ENCODE results near the gene EXOC3L4.
"Not testable (repeated sequence)": the region's sequence is repeated elsewhere in the genome, so short reads cannot be mapped to it uniquely, and the experiment has no call there.

- TF ChIP-seq POLR2A (IDR thresholded peaks at IDR 0.05), result not testable (repeated sequence)
- TF ChIP-seq, protein P1, sequence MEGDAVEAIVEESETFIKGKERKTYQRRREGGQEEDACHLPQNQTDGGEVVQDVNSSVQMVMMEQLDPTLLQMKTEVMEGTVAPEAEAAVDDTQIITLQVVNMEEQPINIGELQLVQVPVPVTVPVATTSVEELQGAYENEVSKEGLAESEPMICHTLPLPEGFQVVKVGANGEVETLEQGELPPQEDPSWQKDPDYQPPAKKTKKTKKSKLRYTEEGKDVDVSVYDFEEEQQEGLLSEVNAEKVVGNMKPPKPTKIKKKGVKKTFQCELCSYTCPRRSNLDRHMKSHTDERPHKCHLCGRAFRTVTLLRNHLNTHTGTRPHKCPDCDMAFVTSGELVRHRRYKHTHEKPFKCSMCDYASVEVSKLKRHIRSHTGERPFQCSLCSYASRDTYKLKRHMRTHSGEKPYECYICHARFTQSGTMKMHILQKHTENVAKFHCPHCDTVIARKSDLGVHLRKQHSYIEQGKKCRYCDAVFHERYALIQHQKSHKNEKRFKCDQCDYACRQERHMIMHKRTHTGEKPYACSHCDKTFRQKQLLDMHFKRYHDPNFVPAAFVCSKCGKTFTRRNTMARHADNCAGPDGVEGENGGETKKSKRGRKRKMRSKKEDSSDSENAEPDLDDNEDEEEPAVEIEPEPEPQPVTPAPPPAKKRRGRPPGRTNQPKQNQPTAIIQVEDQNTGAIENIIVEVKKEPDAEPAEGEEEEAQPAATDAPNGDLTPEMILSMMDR (IDR thresholded peaks at IDR 0.05), result not testable (repeated sequence)
These were observed 25.0 kb downstream of the EXOC3L4 start for GRCh38 chr14:103119527-103119926.

Measured in lower leg skin (tissue), 3 donors.